Measurements from ENCODE around the gene AFG1L. TPM values are rescaled to one million over a fixed set of nuclear protein-coding genes. Genes with fewer than 3 reads are reported as not detected.
"Not testable (repeated sequence)": the region's sequence is repeated elsewhere in the genome, so short reads cannot be mapped to it uniquely, and the experiment has no call there.

Gene AFG1L
- polyA plus RNA-seq, 5 donors: 5.4 to 7.7 (median 6.8) TPM

- DNase-seq: no peak
Measured at GRCh38 chr6:108407904-108408827, 113.3 kb downstream of the AFG1L start.

- no peak for DNase-seq
Measured at GRCh38 chr6:108408861-108409260, 114.0 kb downstream of the AFG1L start.

- not testable (repeated sequence) for DNase-seq
Measured at GRCh38 chr6:108416047-108416833, 121.4 kb downstream of the AFG1L start.

GRCh38 chr6:108417027-108417426, 122.2 kb downstream of the AFG1L start:
- no peak for DNase-seq

GRCh38 chr6:108419474-108419873, 124.6 kb downstream of the AFG1L start:
- no peak for DNase-seq

GRCh38 chr6:108419934-108420609, 125.2 kb downstream of the AFG1L start:
- no peak for DNase-seq

- no peak for DNase-seq
Measured at GRCh38 chr6:108421366-108421765, 126.5 kb downstream of the AFG1L start.

GRCh38 chr6:108423982-108424705, 129.3 kb downstream of the AFG1L start:
- no peak for DNase-seq

- DNase-seq: no peak
Measured at GRCh38 chr6:108425428-108425827, 130.6 kb downstream of the AFG1L start.

- DNase-seq: no peak
Measured at GRCh38 chr6:108432143-108432542, 137.3 kb downstream of the AFG1L start.

- no peak for DNase-seq
Measured at GRCh38 chr6:108432792-108433191, 137.9 kb downstream of the AFG1L start.

- DNase-seq: no peak
Measured at GRCh38 chr6:108434222-108434621, 139.4 kb downstream of the AFG1L start.

- DNase-seq: no peak
Measured at GRCh38 chr6:108435391-108435790, 140.5 kb downstream of the AFG1L start.

- no peak for DNase-seq
Measured at GRCh38 chr6:108436771-108437170, 141.9 kb downstream of the AFG1L start.

- no peak for DNase-seq
Measured at GRCh38 chr6:108437821-108438220, 143.0 kb downstream of the AFG1L start.

- no peak for DNase-seq
Measured at GRCh38 chr6:108438918-108439317, 144.1 kb downstream of the AFG1L start.

- DNase-seq: no peak
Measured at GRCh38 chr6:108441141-108441540, 146.3 kb downstream of the AFG1L start.

GRCh38 chr6:108442770-108443520, 148.1 kb downstream of the AFG1L start:
- peak in 1 of 2 donors; percentile 29 for DNase-seq

GRCh38 chr6:108446629-108447150, 151.8 kb downstream of the AFG1L start:
- no peak for DNase-seq

GRCh38 chr6:108448481-108448880, 153.6 kb downstream of the AFG1L start:
- no peak for DNase-seq
